Measurements from ENCODE around the gene LGR5. TPM values are rescaled to one million over a fixed set of nuclear protein-coding genes. Genes with fewer than 3 reads are reported as not detected.

The LGR5 gene
- total RNA-seq, 6 experiments from 2014 or later: not detected

- DNase-seq: no peak
- Mint-ChIP-seq H3K27ac (no peak overlapping the region), H3K4me3 (no peak overlapping the region), H3K36me3 (ENCODE audit: low read depth) (no peaks in the 10 kb centered on the region), H3K9me3 (no peaks in the 10 kb centered on the region), H3K27me3 (ENCODE audit: insufficient read depth) (peaks cover 10% of the 10 kb centered on the region), H3K4me1 (ENCODE audit: low read depth) (no peaks in the 10 kb centered on the region)
- TF ChIP-seq CTCF (IDR thresholded peaks at IDR 0.05): no peak
Measured at GRCh38 chr12:71460850-71461609, 21.4 kb downstream of the LGR5 start.

- no peak for DNase-seq
- H3K36me3 Mint-ChIP-seq (ENCODE audit: low read depth): no peaks in the 10 kb centered on the region
- no peak overlapping the region for H3K4me3 Mint-ChIP-seq
- no peak overlapping the region for H3K27ac Mint-ChIP-seq
- H3K9me3 Mint-ChIP-seq: no peaks in the 10 kb centered on the region
- peaks cover 9% of the 10 kb centered on the region for H3K27me3 Mint-ChIP-seq (ENCODE audit: insufficient read depth)
- no peak for TF ChIP-seq CTCF (IDR thresholded peaks at IDR 0.05)
- H3K4me1 Mint-ChIP-seq (ENCODE audit: low read depth): no peaks in the 10 kb centered on the region
Measured at GRCh38 chr12:71461787-71462328, 22.3 kb downstream of the LGR5 start.

GRCh38 chr12:71465796-71466195 is 26.2 kb downstream of the LGR5 start:
- no peaks in the 10 kb centered on the region for H3K36me3 Mint-ChIP-seq (ENCODE audit: low read depth)
- TF ChIP-seq CTCF (IDR thresholded peaks at IDR 0.05): no peak
- peaks cover 9% of the 10 kb centered on the region; the same call in 1 of the 2 replicates for H3K4me1 Mint-ChIP-seq (ENCODE audit: low read depth)
- H3K27ac Mint-ChIP-seq: no peak overlapping the region
- H3K9me3 Mint-ChIP-seq: no peaks in the 10 kb centered on the region
- no peak overlapping the region for H3K4me3 Mint-ChIP-seq
- H3K27me3 Mint-ChIP-seq (ENCODE audit: insufficient read depth): peaks cover 9% of the 10 kb centered on the region
- no peak for DNase-seq

GRCh38 chr12:71469258-71469750 is 29.7 kb downstream of the LGR5 start:
- no peaks in the 10 kb centered on the region for H3K9me3 Mint-ChIP-seq
- peaks cover 8% of the 10 kb centered on the region for H3K27me3 Mint-ChIP-seq (ENCODE audit: insufficient read depth)
- no peak overlapping the region; the same call in 1 of the 2 replicates for H3K4me3 Mint-ChIP-seq
- no peaks in the 10 kb centered on the region for H3K36me3 Mint-ChIP-seq (ENCODE audit: low read depth)
- peak; percentile 4 for DNase-seq
- peaks cover 19% of the 10 kb centered on the region; the same call in 1 of the 2 replicates for H3K4me1 Mint-ChIP-seq (ENCODE audit: low read depth)
- no peak overlapping the region for H3K27ac Mint-ChIP-seq
- TF ChIP-seq CTCF (IDR thresholded peaks at IDR 0.05): no peak

DNA sequence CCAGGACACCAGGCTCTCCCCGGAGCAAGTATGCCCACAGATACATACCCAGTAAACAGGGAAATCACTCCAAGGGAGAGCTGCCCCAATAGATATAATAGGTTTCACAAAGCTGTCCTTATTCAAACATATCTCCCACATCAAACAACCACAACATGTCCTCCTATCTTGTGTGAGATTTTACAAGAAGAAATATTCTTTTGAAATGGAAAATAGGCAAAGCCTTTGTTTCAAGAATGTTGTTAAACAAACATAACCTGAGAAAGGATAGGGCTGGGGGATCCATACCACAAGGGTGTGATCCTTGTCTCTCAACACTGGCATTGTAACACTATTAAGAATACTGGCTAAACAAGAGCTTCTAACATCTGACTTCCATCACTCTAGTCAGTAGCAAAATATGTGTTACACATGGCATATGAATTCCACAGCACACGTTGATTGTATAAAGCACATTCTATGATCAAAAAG is 32.9 kb downstream of the LGR5 start:
- no peak overlapping the region for H3K4me3 Mint-ChIP-seq
- H3K36me3 Mint-ChIP-seq (ENCODE audit: low read depth): no peaks in the 10 kb centered on the region
- DNase-seq: no peak
- no peak overlapping the region for H3K27ac Mint-ChIP-seq
- H3K27me3 Mint-ChIP-seq (ENCODE audit: insufficient read depth): peaks cover 7% of the 10 kb centered on the region
- H3K4me1 Mint-ChIP-seq (ENCODE audit: low read depth): peaks cover 49% of the 10 kb centered on the region
- TF ChIP-seq CTCF (IDR thresholded peaks at IDR 0.05): no peak
- H3K9me3 Mint-ChIP-seq: no peaks in the 10 kb centered on the region
